GM10266 (cell line): ENCODE data around the gene PPM1E.
"Not testable (repeated sequence)": the region's sequence is repeated elsewhere in the genome, so short reads cannot be mapped to it uniquely, and the experiment has no call there.

ENCODE experiments used
- DNase-seq: peaks from one replicate; pipeline ENCODE4 v3.0.0; 2012; ENCODE audit errors: extremely low spot score
- TF ChIP-seq, protein P1 (sequence below): IDR thresholded peaks from 2 replicates; pipeline ENCODE4 v1.5.1; 2012; ENCODE audit warnings: mild to moderate bottlenecking, low read depth; ENCODE audit not compliant: control insufficient read depth, insufficient read depth; ENCODE audit errors: missing control alignments

The PPM1E gene

DNA sequence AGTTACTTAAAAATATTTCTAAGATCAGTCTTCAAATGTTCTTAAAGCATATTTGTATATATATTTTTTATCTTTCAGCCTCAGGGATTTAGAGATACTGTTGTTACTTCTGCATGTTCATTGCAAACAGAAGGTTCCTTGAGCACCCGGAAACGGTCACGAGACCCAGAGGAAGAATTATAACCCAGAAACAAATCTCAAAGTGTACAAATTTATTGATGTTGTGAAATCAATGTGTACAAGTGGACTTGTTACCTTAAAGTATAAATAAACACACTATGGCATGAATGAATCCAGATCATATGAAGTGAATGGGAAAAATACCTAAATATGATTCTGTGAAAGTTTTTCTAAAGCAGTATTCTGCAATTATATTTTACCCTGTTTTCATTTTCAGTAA, 21.6 kb upstream of the PPM1E start:
- TF ChIP-seq, protein P1, sequence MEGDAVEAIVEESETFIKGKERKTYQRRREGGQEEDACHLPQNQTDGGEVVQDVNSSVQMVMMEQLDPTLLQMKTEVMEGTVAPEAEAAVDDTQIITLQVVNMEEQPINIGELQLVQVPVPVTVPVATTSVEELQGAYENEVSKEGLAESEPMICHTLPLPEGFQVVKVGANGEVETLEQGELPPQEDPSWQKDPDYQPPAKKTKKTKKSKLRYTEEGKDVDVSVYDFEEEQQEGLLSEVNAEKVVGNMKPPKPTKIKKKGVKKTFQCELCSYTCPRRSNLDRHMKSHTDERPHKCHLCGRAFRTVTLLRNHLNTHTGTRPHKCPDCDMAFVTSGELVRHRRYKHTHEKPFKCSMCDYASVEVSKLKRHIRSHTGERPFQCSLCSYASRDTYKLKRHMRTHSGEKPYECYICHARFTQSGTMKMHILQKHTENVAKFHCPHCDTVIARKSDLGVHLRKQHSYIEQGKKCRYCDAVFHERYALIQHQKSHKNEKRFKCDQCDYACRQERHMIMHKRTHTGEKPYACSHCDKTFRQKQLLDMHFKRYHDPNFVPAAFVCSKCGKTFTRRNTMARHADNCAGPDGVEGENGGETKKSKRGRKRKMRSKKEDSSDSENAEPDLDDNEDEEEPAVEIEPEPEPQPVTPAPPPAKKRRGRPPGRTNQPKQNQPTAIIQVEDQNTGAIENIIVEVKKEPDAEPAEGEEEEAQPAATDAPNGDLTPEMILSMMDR = no peak
- DNase-seq = no peak

DNA sequence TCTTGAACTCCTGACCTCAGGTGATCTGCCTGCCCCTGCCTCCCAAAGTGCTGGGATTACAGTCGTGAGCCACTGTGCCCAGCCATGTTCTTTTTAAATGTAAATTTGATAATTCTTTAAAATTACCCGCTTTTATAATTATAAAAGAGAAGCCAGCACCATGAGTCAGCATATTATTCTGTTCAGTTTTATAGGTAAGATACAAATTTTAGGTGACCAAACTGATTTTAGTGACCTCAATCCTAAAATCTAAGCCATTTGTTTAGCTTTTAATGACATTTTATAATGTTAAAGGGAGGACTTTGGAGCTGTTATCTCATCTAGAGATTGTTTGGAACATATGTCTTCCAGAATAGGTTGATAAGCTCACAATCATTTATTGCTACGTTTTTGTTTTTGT, 20.8 kb upstream of the PPM1E start:
- TF ChIP-seq, protein P1 = no peak
- DNase-seq = no peak

DNA sequence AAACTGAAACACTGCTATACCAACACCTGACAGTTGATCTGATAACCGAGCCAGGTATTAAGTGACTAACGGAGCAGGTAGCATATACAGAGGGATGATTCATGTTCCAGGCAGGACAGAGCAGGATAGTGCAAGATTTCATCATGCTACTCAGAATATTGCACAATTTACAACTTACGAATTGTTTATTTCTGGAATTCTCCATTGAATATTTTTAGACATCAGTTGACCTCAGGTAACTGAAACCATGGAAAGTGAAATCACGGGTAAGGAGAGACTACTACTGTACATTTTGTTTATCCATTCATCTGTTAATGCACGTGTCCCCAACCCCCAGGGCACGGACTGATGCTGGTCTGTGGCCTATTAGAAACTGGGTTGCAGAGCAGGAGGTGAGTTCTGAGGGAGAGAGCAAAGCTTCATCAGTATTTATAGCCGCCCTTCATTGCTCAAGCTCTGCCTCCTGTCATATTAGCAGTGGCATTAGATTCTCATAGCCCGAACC, 14.5 kb upstream of the PPM1E start:
- no peak for DNase-seq
- TF ChIP-seq, protein P1 = no peak

DNA sequence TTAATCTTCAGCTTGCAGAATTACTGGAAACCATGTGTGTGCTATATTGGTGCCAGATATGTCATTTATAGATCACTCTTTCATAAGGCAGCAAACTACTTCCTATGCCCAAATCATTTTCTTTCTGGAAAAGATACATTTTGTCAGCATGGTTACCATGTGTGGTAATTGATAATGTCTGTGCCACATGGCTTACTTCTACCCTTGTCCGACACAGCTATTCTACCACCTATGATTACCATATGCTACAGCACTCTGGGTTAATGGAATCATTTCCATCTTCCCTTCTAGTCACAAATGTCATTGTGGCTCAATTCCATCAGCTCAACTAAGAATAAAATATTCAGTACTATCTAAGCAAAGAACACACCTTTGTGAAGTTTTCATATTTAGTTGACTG, 8.0 kb upstream of the PPM1E start:
- TF ChIP-seq, protein P1 = no peak
- DNase-seq = no peak

DNA sequence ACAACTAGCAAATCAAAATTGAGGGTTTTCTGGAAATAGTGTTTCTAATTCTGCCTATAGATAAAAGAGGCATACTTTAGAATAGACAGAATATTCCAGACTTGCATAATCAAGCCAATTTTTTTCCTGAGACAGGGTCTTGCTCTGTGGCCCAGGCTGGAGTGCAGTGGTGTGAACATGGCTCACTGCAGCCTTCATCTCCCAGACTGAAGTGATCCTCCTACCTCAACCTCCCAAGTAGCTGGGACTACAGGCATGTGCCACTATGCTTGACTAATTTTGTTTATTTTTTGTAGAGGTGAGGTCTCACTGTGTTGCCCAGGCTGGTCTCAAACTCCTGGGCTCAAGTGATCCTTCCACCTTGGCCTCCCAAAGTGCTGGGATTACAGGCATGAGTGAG, 6.0 kb upstream of the PPM1E start:
- DNase-seq = not testable (repeated sequence)

DNA sequence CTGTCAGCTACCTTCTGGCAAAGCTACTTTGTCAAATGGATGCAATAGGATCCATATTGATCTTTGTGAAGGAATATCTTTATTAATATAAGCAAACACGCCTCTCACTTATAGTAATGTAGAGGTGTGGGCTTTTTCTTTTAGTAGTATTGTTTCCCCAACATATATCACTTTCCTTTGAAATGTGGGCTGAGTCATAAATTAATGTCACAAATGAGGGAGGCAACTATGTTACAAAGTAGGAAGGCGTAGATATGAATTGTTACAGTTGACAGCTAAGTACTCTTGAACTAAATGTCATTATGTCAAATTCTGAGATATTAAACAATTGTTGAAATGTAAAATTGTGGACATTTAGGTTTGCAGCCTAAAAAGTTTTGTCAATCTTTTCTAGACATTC, 2.6 kb upstream of the PPM1E start:
- TF ChIP-seq, protein P1 = no peak
- no peak for DNase-seq

DNA sequence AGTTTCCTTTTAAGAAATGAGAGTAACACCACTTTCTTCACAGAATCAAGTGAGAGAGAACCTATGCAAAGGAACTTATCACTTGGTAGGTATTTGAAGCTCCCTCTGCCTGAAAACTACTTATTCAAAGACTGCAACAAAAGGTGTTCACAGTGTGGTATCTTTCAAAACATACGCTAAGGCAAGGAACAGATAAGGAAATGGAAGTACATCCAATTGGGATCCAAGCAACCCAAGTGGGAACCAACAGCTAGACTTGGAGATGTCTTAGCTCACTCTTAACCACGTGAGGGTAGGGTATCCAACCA, 431 bp upstream of the PPM1E start:
- TF ChIP-seq, protein P1 = no peak
- peak; percentile 27 for DNase-seq

DNA sequence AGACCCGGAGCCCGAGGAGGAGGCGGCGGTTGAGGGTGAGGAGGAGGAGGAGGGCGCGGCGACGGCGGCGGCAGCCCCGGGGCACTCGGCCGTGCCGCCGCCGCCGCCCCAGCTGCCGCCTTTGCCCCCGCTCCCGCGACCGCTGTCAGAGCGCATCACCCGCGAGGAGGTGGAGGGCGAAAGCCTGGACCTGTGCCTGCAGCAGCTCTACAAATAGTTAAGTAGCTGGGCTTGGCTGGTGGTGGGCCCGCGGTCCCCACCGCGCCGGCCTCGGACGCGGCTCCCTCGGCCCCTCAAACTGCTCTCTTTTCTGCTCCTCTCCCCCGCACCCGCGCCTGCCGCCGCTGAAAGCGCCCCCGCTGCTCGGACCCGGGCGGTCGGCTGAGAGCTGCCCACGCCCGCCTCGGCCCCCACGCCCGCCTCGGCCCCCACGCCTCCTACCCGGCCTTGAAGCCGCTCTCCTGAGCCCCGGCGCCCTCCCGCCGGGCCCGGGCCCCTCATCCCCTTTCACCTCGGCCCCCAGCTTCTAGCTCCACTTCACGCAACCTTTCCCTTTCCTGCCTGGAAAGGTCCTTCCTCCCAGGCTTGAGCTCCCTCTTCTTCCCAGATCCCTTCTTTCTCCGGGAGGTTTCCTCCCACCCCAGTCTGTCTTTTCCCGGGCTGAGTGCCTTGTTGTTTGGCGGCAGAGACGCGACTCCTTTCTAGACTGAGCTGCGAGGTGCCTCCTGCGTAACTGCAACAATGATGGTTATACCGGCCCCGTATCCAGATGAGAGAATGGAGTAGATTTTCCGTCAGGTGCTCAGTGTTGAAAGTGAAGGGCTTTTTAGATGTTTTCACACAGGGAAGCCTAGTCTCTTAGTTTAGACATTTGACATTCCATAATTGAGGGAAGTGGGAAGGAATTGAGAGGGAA, 850 bp downstream of the PPM1E start:
- DNase-seq = peak; percentile 58
- TF ChIP-seq, protein P1 = no peak
